Measurements from ENCODE around the gene RASEF. TPM values are rescaled to one million over a fixed set of nuclear protein-coding genes. Genes with fewer than 3 reads are reported as not detected.

Gene RASEF
- total and polyA plus RNA-seq, 2 of the 4 experiments (the other 2 are of a cell fraction), result under 0.01 to 0.05 TPM

DNA sequence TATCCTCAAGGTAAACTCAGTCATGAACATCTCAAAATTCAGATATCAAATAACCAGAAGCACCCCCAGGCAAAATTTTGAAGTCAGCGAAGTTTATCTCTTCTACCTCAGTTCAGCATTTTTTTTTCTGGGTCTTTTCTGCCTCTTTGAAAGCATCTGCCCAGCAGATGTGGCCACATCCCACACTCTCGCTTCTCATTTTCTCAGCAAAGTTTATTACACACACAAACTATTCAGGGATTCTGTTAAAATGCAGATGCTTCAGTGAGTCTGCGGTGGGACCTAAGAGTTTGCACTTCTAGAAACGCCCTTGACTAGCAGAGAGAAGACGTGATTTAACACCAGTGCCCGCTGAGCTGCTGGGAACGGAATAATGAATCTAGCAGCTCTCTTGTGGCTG, 19.3 kb downstream of the RASEF start:
- Histone ChIP-seq H3K27me3 (ENCODE audit: control insufficient read depth, insufficient read depth, low read length) (peaks cover 14% of the 10 kb centered on the region), H3K9me1 (ENCODE audit: insufficient read depth, low read length) (no peaks in the 10 kb centered on the region), H4K8ac (ENCODE audit: low read depth in 2 of 2, low read length in 2 of 2) (no peak overlapping the region), H3K79me1 (ENCODE audit: low read depth in 1 of 2, low read length in 2 of 2) (no peaks in the 10 kb centered on the region), H3K4me3 (ENCODE audit: insufficient read depth, low read depth, low read length) (no peak overlapping the region), H2BK15ac (ENCODE audit: low read depth, low read length) (no peak overlapping the region), H2AK9ac (replicated peaks; ENCODE audit: low read depth, low read length, poor library complexity) (no peak overlapping the region), H3K14ac (replicated peaks; ENCODE audit: low read depth, low read length) (no peak overlapping the region), H3K36me3 (ENCODE audit: control insufficient read depth, insufficient read depth, low read length) (no peaks in the 10 kb centered on the region), H4K5ac (ENCODE audit: low read depth, low read length) (no peak overlapping the region), H3K27ac (ENCODE audit: insufficient read depth, low read length) (no peak overlapping the region), H3K18ac (ENCODE audit: low read depth, low read length) (no peak overlapping the region), H3K4ac (ENCODE audit: low read depth, low read length) (no peak overlapping the region), H2AFZ (replicated peaks; ENCODE audit: low read length, poor library complexity) (no peak overlapping the region), H2BK20ac (ENCODE audit: low read depth, low read length) (no peak overlapping the region), H3K4me2 (ENCODE audit: low read depth, low read length) (no peak overlapping the region), H2BK120ac (ENCODE audit: low read depth, low read length) (no peak overlapping the region), H3K4me1 (ENCODE audit: control insufficient read depth, insufficient read depth, low read length) (peaks cover 3% of the 10 kb centered on the region; the same call in 1 of the 2 replicates), H4K91ac (ENCODE audit: insufficient read depth, low read depth, low read length) (no peak overlapping the region), H3K23ac (ENCODE audit: low read depth, low read length) (no peak overlapping the region), H4K20me1 (ENCODE audit: insufficient read depth, low read length) (no peaks in the 10 kb centered on the region; the same call in 1 of the 2 replicates), H3K56ac (ENCODE audit: extremely low read depth, insufficient read depth, low read length) (no peak overlapping the region), H2AK5ac (ENCODE audit: low read depth, low read length) (no peak overlapping the region), H3K9me3 (ENCODE audit: control insufficient read depth, insufficient read depth, low read length) (no peaks in the 10 kb centered on the region), H2BK5ac (ENCODE audit: low read depth, low read length, poor library complexity, severe bottlenecking) (no peak overlapping the region), H3K9ac (ENCODE audit: low read depth, low read length) (no peak overlapping the region)
- no peak for TF ChIP-seq MAZ (IDR thresholded peaks at IDR 0.05; ENCODE audit: borderline replicate concordance, low read depth, low read length)
- TF ChIP-seq MXI1 (IDR thresholded peaks at IDR 0.05; ENCODE audit: borderline replicate concordance, low read depth, low read length), result no peak
- TF ChIP-seq RFX5 (IDR thresholded peaks at IDR 0.05; ENCODE audit: low read depth, low read length), result no peak
- TF ChIP-seq RCOR1 (IDR thresholded peaks at IDR 0.05; ENCODE audit: insufficient replicate concordance, low read length), result no peak
- TF ChIP-seq CEBPB (IDR thresholded peaks at IDR 0.05; ENCODE audit: low read depth, low read length), result no peak
- no peak for TF ChIP-seq RAD21 (IDR thresholded peaks at IDR 0.05; ENCODE audit: low read length)
- no peak for TF ChIP-seq SMC3 (IDR thresholded peaks at IDR 0.05; ENCODE audit: low read depth, low read length)
- TF ChIP-seq NFE2L2 (IDR thresholded peaks at IDR 0.05; ENCODE audit: low read depth, low read length), result no peak
- TF ChIP-seq CHD1 (IDR thresholded peaks at IDR 0.05; ENCODE audit: low read depth, low read length), result no peak
- no peak for TF ChIP-seq POLR2A (IDR thresholded peaks at IDR 0.05; ENCODE audit: low read depth, low read length)
- TF ChIP-seq, protein P1, sequence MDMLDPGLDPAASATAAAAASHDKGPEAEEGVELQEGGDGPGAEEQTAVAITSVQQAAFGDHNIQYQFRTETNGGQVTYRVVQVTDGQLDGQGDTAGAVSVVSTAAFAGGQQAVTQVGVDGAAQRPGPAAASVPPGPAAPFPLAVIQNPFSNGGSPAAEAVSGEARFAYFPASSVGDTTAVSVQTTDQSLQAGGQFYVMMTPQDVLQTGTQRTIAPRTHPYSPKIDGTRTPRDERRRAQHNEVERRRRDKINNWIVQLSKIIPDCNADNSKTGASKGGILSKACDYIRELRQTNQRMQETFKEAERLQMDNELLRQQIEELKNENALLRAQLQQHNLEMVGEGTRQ (IDR thresholded peaks at IDR 0.05; ENCODE audit: low read depth, low read length), result no peak
- TF ChIP-seq, protein P2, sequence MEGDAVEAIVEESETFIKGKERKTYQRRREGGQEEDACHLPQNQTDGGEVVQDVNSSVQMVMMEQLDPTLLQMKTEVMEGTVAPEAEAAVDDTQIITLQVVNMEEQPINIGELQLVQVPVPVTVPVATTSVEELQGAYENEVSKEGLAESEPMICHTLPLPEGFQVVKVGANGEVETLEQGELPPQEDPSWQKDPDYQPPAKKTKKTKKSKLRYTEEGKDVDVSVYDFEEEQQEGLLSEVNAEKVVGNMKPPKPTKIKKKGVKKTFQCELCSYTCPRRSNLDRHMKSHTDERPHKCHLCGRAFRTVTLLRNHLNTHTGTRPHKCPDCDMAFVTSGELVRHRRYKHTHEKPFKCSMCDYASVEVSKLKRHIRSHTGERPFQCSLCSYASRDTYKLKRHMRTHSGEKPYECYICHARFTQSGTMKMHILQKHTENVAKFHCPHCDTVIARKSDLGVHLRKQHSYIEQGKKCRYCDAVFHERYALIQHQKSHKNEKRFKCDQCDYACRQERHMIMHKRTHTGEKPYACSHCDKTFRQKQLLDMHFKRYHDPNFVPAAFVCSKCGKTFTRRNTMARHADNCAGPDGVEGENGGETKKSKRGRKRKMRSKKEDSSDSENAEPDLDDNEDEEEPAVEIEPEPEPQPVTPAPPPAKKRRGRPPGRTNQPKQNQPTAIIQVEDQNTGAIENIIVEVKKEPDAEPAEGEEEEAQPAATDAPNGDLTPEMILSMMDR (conservative IDR thresholded peaks at IDR 0.05; ENCODE audit: low read depth, low read length), result no peak
- no peak for TF ChIP-seq BHLHE40 (IDR thresholded peaks at IDR 0.05; ENCODE audit: low read depth, low read length)
- TF ChIP-seq MAFK (IDR thresholded peaks at IDR 0.05; ENCODE audit: low read depth, low read length), result no peak
- ATAC-seq (ENCODE audit: low read depth), result no peak
- in situ Hi-C loops (cut with MboI; ENCODE audit: low sequenced_read_pairs), result no loop called here
- no peak for DNase-seq
- WGBS, 2 experiments (ENCODE audit: extremely low coverage in 2 of 2, insufficient read length in 1 of 2), result 80% methylated on average over 2 of the region's 7 CpGs; no CpG with 5 or more reads in 1 of the 2 experiments
- dilution Hi-C loops (cut with HindIII; ENCODE audit: low sequenced_read_pairs, unreplicated experiment), result no loop called here
- BruUV-seq (replicated peaks), result no TSS peak
- ChIA-PET CTCF (no interaction called here), POLR2A (ENCODE audit: unreplicated experiment) (no interaction called here)
- intact Hi-C loops (cut with micrococcal nuclease), result no loop called here
